Measurements from ENCODE around the gene PLCG1.
"Not testable (repeated sequence)": the region's sequence is repeated elsewhere in the genome, so short reads cannot be mapped to it uniquely, and the experiment has no call there.

Gene PLCG1

GRCh38 chr20:41125530-41126457, 11.5 kb upstream of the PLCG1 start:
- no peak for DNase-seq

DNA sequence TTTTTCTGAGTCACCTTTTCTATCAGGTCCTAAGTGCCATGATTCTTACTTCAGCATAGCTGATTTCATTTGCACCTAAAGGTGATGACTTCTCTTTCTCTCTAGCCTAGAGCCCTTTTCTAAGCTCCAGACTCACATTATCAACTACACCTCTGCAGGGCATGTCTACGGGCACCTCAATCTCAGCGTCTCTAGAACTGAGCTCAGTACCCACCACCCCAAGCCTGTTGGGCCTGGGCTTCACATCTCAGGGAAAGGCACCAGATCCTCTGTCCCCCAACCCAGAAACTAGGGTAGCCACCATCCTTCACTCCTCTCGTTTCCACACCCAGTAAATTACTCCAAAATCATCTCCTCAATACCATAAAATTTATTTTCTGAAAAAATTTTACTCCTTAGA, 10.6 kb upstream of the PLCG1 start:
- no peak for DNase-seq

- not testable (repeated sequence) for DNase-seq
Observed at GRCh38 chr20:41128317-41128716, 9.0 kb upstream of the PLCG1 start.

DNA sequence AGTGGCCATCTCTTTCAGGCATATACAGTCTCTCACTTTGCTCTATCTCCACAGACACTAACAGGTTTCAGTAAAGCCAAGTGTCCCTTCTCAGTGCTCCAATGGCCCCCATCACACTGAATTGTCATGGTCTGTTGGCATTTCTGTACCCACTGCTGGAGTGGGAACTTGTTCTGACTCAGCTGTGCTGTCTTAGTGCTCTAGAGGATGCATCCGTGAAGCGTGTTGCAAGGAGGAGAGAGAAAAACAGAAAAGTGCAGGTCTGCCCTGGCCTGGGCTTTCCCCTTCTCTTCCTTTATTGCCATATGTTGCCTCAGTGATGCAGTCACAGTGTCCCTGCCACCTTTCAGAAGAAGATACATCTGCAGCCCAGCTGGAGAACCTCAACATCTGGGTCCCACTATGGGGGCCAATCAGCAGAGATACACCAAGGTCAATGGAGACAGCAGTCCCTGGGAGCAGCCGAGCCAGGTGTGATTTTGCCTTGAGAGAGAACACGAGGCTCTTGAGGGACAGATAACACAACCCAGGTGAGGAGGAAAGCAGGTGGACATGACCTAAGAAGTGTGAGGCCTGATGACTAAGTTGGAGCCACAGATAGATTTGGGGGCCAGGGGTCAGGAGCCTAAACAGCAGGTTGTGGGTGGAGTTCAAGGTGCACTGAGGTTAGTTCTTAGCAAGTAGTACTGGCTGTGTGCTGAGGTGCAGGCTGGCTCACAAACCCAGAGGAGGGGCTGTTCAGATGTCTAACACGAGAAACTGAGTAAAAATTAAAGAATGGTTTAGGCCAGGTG, 5.6 kb upstream of the PLCG1 start:
- no peak for DNase-seq

- DNase-seq, result not testable (repeated sequence)
Observed at GRCh38 chr20:41132388-41132775, 5.0 kb upstream of the PLCG1 start.

GRCh38 chr20:41133709-41134361, 3.5 kb upstream of the PLCG1 start:
- DNase-seq, result no peak

DNA sequence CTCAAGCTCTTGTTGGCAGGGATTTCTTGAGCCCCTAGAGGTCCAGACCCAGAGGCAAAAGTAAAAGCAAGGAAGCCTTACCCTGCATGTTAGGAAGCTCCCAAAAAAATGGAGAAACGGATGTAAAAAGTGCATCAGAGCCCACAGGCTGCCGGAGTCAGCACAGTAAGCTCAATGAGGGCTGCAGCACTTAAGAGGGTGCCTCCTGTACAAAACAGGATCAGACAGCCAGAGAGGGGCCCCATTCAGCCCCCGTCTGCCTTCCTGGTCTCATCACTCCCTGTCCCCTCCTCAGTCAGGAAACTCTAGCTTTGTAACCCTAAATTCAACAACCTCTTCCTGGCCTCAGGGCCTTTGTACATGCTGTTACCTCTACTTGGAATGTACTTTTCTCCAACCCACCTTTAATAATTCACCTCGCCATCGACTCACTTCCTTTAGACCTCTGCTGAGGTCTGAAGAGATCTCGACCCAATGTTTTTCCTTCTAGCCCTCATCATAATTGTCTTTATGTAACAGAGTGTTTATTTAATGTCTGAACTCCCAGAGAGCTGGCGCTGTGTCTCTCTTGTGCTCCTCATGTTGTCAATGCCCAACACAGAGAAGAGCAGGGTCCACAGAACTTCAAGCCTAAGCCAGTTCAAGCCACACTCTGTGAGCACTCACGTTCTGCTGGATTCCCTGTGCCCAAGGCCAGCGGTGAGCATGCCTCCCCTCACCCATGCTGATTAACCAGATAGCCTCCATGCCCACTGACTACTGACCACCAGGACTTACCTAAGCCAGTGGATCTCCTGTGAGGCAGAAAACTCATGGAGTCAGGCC, 2.8 kb upstream of the PLCG1 start:
- DNase-seq, result no peak

DNA sequence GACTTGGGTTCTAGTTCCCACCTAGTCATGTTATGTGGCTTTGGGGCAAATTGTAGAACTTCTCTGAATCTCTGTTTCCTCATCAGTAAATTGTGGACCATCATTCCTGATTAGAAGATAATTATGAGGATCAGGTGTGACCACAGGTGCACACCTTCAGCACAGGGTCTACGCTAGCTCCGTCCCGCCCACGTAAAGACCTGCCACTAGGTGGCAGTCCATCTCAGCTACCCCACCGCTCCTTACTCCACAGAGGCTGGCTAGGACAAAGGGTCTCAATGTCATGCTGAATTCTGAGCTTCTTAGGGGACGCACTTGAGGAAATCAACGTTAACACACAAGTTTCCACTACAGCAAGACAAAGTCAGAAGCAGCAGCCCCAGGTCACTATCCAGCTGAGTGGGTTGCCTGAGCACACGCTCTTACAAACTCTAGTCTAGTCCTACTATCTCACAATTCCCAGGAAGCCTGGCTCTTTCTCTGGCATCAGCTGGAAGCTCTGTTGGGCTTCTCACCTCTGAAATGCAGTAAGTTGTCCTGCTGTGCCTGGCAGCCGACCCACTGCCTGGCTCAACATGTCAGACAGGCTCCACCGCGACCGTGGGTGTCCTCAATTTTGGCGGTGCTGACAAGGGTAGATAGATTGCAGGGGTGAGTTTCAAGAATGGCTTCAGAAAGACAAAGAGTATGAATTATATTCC, 2.0 kb upstream of the PLCG1 start:
- peak; percentile 43 for DNase-seq

- DNase-seq, result no peak
Observed at GRCh38 chr20:41135888-41136679, 1.3 kb upstream of the PLCG1 start.

DNA sequence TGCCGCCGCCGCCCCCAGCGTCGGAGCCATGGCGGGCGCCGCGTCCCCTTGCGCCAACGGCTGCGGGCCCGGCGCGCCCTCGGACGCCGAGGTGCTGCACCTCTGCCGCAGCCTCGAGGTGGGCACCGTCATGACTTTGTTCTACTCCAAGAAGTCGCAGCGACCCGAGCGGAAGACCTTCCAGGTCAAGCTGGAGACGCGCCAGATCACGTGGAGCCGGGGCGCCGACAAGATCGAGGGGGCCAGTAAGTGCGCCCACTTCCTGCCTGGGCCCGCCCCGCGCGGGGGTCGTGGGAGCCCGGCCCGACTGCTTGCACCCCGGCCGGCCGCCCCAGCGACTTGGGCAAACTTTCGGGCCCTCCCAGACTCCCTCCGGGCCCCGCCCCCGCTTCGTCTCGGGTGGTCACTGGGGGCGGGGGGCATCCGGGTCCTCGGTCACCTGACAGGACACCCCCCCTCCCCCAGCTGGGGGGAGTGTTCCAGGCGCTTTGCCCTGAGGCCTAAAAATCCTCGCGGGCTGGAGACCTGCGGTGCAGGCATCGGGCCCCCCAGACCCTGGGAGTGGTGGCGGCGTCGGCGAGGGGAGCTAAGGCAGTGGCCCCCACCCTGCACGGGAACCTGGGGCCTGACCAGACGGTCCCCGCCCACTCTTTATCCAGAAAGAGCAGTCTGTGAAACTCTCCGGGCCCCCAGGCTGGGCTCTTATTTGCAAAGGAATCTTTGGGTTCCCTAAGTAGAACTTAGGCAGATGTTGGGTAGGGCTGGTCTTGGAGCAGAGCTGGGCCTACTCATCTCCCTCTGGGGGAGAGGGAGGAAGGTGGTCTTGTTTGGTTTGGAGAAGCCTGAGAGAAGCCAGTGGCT, 501 bp downstream of the PLCG1 start:
- DNase-seq, result no peak

DNA sequence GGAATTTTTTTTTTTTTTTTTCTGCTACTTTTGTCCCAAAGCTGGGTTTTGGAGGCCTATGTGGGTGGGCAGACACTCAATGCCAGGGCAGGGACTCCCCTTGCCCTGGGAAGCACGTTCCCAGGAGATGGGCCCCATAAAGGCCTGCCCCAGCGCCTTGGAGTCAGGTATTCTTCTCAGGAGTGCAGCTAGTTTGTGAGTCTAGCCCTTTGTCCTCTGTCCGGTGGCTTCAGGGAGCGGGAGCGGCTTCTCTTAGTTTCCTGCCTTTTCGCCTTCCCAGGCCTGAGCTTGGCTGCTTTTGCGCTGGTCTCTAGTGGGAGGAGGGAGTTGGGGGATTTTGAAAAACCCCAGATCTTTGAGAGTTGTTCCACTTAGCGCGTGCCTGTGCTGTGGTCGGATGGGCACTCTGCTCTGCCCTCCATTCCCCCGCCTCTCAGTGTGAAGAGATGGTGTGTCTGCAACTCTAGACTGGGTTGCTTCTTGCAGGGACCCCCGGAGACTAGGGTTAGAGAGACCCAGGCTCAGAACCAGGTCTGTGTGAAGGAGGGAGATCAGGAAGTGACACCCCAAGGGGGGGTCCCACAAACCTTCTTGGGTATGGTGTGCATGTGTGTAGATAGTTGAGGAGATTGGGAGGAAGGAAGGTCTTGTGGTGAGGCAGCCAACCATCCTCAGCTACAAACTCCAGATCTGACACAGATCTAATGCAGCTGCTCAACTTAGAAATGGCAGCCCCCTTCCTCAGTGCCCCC, 1.3 kb downstream of the PLCG1 start:
- no peak for DNase-seq

DNA sequence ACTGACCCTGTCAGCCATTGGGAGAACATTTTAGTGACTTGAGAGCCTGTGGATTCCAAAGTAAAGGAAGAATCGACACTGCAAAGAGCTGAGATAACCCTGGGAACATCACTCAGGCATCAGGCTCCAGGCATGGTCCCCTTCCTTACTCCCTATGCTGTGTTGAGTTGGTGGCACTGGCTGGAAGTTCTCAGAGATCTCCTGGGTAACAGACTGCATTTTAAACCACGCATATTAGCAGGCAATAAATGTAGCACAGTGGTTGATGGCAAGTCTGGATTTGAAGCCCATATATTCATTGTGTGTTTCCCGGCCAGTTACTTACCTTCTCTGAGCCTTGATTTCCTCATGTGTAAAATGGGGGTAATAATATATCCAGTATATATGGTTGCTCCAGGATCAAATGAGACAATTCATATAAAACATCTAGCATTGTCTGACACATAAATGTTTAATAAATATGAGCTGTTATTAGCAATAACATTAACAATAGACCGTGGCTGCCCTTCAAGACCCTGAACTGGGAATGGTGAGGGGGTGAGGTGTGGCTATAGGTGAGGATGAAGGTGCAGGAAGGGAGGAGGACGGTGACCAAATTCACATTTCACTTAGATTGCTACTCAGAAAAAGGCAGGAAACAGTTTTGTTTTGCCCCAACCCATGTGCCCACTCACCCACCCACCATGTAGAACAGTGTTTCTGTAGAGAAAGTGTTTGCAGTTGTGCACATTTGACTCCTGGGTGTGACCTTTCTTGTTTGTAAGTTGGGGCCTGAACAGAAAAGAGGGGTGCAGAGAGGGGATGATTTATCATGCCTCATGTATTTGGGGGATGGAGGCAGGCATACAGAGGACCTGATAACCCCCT, 2.1 kb downstream of the PLCG1 start:
- DNase-seq, result no peak

DNA sequence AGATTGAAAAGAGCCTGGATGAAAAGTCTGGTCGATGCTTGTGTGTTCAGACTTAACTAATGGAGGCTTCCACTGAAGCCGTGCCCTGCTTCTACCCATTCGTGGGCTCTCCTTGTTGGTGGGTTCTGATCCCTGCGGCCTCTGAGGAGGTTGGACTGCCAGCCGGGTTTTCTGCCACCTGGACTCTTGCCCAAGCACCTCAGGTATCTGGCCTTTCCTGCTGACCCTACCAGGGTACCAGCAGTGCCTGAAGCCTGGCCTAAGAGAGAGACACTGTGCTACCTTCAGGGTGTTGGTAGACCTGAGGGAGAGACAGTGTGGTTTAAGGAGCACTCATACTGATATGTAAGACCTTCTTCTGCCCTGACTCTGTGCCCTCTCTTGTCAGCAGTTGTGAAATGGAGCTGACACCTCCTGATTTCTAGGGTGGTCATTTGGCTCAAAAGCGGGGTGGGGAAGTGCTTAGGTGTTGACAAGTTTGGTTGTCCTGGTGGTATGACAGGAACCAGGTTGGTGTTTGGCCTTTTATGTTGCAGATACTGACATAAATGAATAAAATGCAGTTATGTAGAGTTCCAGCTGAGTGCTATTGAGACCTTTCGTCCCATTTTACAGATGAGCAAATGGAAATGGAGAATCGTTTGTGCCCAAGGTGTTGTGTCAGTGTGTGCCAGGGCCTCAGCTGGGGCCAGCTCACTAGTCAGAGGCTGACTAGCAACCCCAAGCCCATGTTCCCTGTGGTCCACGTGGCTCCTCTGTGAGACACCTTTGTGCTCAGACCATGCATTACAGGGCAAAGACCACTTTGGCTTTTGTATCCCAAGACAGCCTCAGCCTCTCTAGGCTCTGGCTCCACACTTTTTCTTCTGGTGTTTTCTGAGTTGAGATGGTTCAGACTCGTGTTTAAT, 3.1 kb downstream of the PLCG1 start:
- no peak for DNase-seq

DNA sequence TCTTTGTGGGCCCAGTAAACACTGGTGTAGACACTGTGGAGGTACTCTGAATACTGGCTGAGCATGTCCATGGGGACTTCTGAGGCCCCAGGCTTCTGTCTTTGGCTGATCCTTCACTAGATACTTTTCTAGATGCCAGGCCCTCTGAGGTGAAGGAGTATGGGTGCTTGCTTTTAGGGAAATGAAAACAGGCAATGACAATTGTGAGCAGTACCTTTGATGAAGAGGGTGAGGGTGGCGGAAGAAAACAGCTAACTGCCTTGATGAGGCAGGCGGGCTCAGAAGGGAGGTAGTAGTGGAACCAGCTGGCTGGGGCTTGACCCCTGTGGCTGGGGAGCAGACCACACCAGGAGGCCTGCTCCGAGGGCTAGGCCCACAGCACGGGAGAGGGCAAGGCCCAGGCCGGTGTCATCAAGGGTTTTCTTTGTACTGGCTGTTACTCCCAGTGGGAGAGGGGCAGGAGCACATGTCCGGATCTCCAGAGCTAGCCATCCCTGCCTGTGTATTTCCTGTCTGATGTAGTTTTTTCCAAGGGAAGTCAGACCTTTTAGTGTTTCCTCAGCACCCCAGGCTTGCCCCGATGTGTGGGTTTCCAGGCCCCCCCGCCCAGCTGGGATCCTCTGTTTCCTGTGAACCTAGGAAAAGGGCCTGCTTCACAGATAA, 3.9 kb downstream of the PLCG1 start:
- DNase-seq, result no peak

GRCh38 chr20:41142245-41142644, 4.9 kb downstream of the PLCG1 start:
- DNase-seq, result no peak

DNA sequence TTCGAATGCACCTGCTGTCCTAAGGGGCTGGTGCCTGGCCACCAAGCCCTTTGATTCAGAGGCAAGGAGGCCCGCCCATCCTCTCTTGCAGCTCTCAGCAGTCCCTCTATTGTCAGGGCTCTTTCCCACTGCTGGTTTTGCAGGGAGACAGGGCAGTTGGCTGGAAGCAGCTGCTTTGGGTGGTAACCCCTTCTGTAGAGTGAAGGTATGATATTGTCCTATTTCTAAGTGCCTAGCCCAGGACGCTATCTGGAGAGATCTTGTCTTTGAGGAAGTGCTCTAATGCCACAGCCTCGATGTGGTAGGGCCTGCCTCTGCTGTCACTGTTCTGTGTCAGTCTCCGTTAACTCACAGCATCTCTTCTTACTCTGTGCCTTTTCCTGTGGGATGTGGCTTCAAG, 5.6 kb downstream of the PLCG1 start:
- peak; percentile 41 for DNase-seq

DNA sequence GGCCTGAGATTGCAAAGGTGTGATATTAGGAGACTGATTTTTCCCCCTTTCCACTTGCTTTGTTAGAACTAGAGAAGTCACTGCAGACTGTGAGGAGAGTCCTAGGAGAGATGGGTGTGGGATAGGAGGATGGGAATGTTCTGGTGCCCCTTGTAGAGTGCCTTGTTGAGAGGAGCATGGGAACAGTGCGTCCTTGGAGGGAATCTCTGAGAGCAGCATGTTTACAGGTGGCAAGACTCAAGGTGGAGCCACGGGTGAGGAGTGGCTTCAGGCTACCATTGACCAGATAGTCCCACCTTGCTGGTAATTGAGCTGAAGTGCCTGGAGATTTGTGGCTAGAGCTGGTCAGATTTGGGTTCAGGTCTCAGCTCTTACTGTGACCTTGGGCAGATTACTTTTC, 6.0 kb downstream of the PLCG1 start:
- no peak for DNase-seq

All from GDM1 (cell line).